GM23338 (cell line): Measurements from ENCODE around the gene OR2B6. TPM values are rescaled to one million over a fixed set of nuclear protein-coding genes. Genes with fewer than 3 reads are reported as not detected.
"Not testable (repeated sequence)": the region's sequence is repeated elsewhere in the genome, so short reads cannot be mapped to it uniquely, and the experiment has no call there.

Source experiments
- ATAC-seq: fragments of 200-7000 bp; cut with Tn5 transposase; 3 replicates; pipeline ENCODE4 v1.9.1; 2020
- DNase-seq: peaks from one replicate; pipeline ENCODE4 v3.0.0-alpha.2; 2015; ENCODE audit warnings: low spot score
- H2AFZ ChIP-seq: fragments of 200-600 bp; sonication (generic); 2 replicates; pipeline ENCODE4 v1.8.0; 2016; ENCODE audit warnings: antibody characterized with exemption, mild to moderate bottlenecking, moderate library complexity
- H3F3A ChIP-seq: fragments of 200-600 bp; sonication (generic); replicated peaks from 2 replicates; pipeline ENCODE4 v1.8.0; 2017; ENCODE audit warnings: antibody characterized with exemption, mixed run types, low read depth
- H3K27ac ChIP-seq: fragments of 200-600 bp; sonication (generic); 2 replicates; pipeline ENCODE4 v1.6.1; 2016; ENCODE audit warnings: low read depth
- H3K27me3 ChIP-seq: fragments of 200-600 bp; sonication (generic); 2 replicates; pipeline ENCODE4 v1.8.0; 2016; ENCODE audit warnings: mild to moderate bottlenecking, mixed run types, moderate library complexity; ENCODE audit not compliant: insufficient read depth
- H3K36me3 ChIP-seq: fragments of 200-600 bp; sonication (generic); 2 replicates; pipeline ENCODE4 v1.8.0; 2016; ENCODE audit warnings: mild to moderate bottlenecking; ENCODE audit not compliant: insufficient read depth
- H3K4me1 ChIP-seq: fragments of 200-600 bp; sonication (generic); 2 replicates; pipeline ENCODE4 v1.8.0; 2016; ENCODE audit warnings: mild to moderate bottlenecking, moderate library complexity; ENCODE audit not compliant: insufficient read depth
- H3K4me2 ChIP-seq: fragments of 200-600 bp; sonication (generic); 2 replicates; pipeline ENCODE4 v1.7.1; 2017; ENCODE audit warnings: mixed run types
- H3K4me3 ChIP-seq: fragments of 200-600 bp; sonication (generic); 2 replicates; pipeline ENCODE4 v1.6.1; 2016; ENCODE audit warnings: mixed run types
- H3K79me2 ChIP-seq: fragments of 200-600 bp; sonication (generic); replicated peaks from 2 replicates; pipeline ENCODE4 v1.8.0; 2017; ENCODE audit warnings: mild to moderate bottlenecking; ENCODE audit not compliant: insufficient read depth
- H3K9me2 ChIP-seq: fragments of 200-600 bp; sonication (generic); 2 replicates; pipeline ENCODE4 v1.8.0; 2017; ENCODE audit not compliant: insufficient read depth
- H4K20me1 ChIP-seq: fragments of 200-600 bp; sonication (generic); replicated peaks from 2 replicates; pipeline ENCODE4 v1.8.0; 2017; ENCODE audit warnings: mild to moderate bottlenecking; ENCODE audit not compliant: insufficient read depth
- H3K27ac Mint-ChIP-seq: 2 replicates; pipeline ENCODE4 v1.8.0; 2020; ENCODE audit warnings: inconsistent platforms, mild to moderate bottlenecking, moderate library complexity, mixed read lengths
- H3K27me3 Mint-ChIP-seq: 3 replicates; pipeline ENCODE4 v1.8.0; 2022; ENCODE audit warnings: low read depth, mild to moderate bottlenecking, moderate library complexity, mixed read lengths, inconsistent platforms; ENCODE audit not compliant: insufficient read depth, poor library complexity
- H3K36me3 Mint-ChIP-seq: 3 replicates; pipeline ENCODE4 v1.8.0; 2021; ENCODE audit warnings: low read depth, mild to moderate bottlenecking, inconsistent platforms, moderate library complexity, mixed read lengths
- H3K4me1 Mint-ChIP-seq: 3 replicates; pipeline ENCODE4 v1.8.0; 2020; ENCODE audit warnings: mild to moderate bottlenecking, inconsistent platforms, mixed read lengths
- H3K4me3 Mint-ChIP-seq: 3 replicates; pipeline ENCODE4 v1.8.0; 2021; ENCODE audit warnings: moderate library complexity, mild to moderate bottlenecking, inconsistent platforms, mixed read lengths
- H3K9me3 Mint-ChIP-seq: 3 replicates; pipeline ENCODE4 v1.8.0; 2020; ENCODE audit warnings: moderate library complexity, mild to moderate bottlenecking, inconsistent platforms, mixed read lengths
- CREB1 ChIP-seq: fragments of 250-450 bp; sonication (Bioruptor Pico); IDR thresholded peaks from 2 replicates; pipeline ENCODE4 v1.5.0; 2020; ENCODE audit warnings: low read depth, mild to moderate bottlenecking, moderate library complexity
- CTCF ChIP-seq, 2 experiments: fragments of 200-600 bp in 1 of 2; sonication (generic) in 1 of 2; conservative IDR thresholded peaks; 2 replicates each; pipeline versions ENCODE4 v1.5.1 to v1.6.1; 2016 to 2017; ENCODE audit warnings: antibody characterized with exemption in 2 of 2, low read depth in 2 of 2, mild to moderate bottlenecking in 2 of 2, moderate library complexity in 1 of 2
- EZH2 ChIP-seq: fragments of 200-600 bp; sonication (generic); IDR thresholded peaks from one replicate; pipeline ENCODE4 v1.8.0; 2017; ENCODE audit warnings: antibody characterized with exemption, mild to moderate bottlenecking, low read depth; ENCODE audit not compliant: unreplicated experiment
- EZH2phosphoT487 ChIP-seq: fragments of 200-600 bp; sonication (generic); IDR thresholded peaks from one replicate; pipeline ENCODE4 v1.8.1; 2018; ENCODE audit warnings: antibody characterized with exemption; ENCODE audit not compliant: unreplicated experiment
- NANOG ChIP-seq: IDR thresholded peaks from 2 replicates; pipeline ENCODE4 v1.6.1; 2016; ENCODE audit warnings: antibody characterized with exemption, borderline replicate concordance
- POLR2AphosphoS5 ChIP-seq: IDR thresholded peaks from 2 replicates; pipeline ENCODE4 v1.6.1; 2016; ENCODE audit warnings: antibody characterized with exemption, low read depth
- REST ChIP-seq: IDR thresholded peaks from one replicate; pipeline ENCODE4 v1.6.1; 2018; ENCODE audit warnings: antibody characterized with exemption; ENCODE audit not compliant: unreplicated experiment
- STAT1 ChIP-seq: IDR thresholded peaks from one replicate; pipeline ENCODE4 v1.6.1; 2016; ENCODE audit warnings: antibody characterized with exemption; ENCODE audit not compliant: unreplicated experiment
- ZNF114 ChIP-seq: fragments of 250-450 bp; sonication (Bioruptor Pico); IDR thresholded peaks from 2 replicates; pipeline ENCODE4 v1.5.0; 2020; ENCODE audit warnings: mild to moderate bottlenecking, moderate library complexity
- ZNF462 ChIP-seq: fragments of 250-450 bp; sonication (Bioruptor Pico); IDR thresholded peaks from 2 replicates; pipeline ENCODE4 v1.5.0; 2020; ENCODE audit warnings: mild to moderate bottlenecking, moderate library complexity
- polyA plus RNA-seq: library from polyadenylated mRNA; unstranded; fragments of >200 nt; fragmentation: Nextera tagmentation; extraction: Ambion mirVana; gene quantifications from 2 replicates; pipeline ENCODE4 v1.2.1, GENCODE V29; 2016
- total RNA-seq: library from RNA; depleted of rRNA; stranded (reverse); fragments of >200 nt; shearing (Covaris generic); gene quantifications from 2 replicates; pipeline ENCODE4 v1.2.3, GENCODE V29; 2014

Gene OR2B6
- total and polyA plus RNA-seq, 2 experiments from 2014 or later, result 0.45 TPM; not detected in 1

GRCh38 chr6:27940766-27941165 is 16.3 kb upstream of the OR2B6 start:
- Histone ChIP-seq H3K4me3 (no peak overlapping the region), H3F3A (no peaks in the 10 kb centered on the region), H3K4me2 (no peak overlapping the region), H2AFZ (no peak overlapping the region), H3K79me2 (no peaks in the 10 kb centered on the region), H3K9me2 (no peaks in the 10 kb centered on the region), H3K27ac (no peak overlapping the region), H3K4me1 (no peaks in the 10 kb centered on the region; the same call in 1 of the 2 replicates), H3K36me3 (no peaks in the 10 kb centered on the region), H3K27me3 (no peaks in the 10 kb centered on the region), H4K20me1 (no peaks in the 10 kb centered on the region)
- DNase-seq (no peak), ATAC-seq (no peak)
- Mint-ChIP-seq H3K27me3 (peaks cover 2% of the 10 kb centered on the region), H3K4me3 (no peak overlapping the region), H3K36me3 (no peaks in the 10 kb centered on the region), H3K9me3 (no peaks in the 10 kb centered on the region), H3K4me1 (peaks cover 6% of the 10 kb centered on the region; the same call in 2 of the 3 replicates), H3K27ac (no peak overlapping the region)
- TF ChIP-seq REST (no peak), ZNF462 (CRISPR knock-in tag) (no peak), POLR2AphosphoS5 (no peak), CREB1 (CRISPR knock-in tag) (no peak), STAT1 (no peak), NANOG (no peak), ZNF114 (CRISPR knock-in tag) (no peak), EZH2phosphoT487 (no peak), CTCF (conservative IDR thresholded peaks at IDR 0.05; ENCODE audit: low read depth in 2 of 2) (no peak), EZH2 (no peak)

DNA sequence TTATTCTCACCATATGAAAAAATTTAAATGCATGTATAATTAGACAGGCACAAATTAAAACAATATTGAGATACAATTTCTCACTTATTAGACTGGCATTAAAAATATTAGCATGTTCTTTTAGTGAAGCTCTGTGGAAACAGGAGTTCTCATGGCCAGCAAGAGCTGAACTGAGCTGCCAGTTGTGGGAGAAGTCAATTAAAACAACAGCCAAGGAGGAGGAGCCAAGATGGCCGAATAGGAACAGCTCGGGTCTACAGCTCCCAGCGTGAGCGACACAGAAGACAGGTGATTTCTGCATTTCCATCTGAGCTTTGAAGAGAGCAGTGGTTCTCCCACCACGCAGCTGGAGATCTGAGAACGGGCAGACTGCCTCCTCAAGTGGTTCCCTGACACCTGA is 14.0 kb upstream of the OR2B6 start:
- H3K9me2 ChIP-seq, H3K4me1 ChIP-seq, H3K4me1 Mint-ChIP-seq, H3K27ac Mint-ChIP-seq, H3K27me3 ChIP-seq, H3K36me3 ChIP-seq, H4K20me1 ChIP-seq, H3K79me2 ChIP-seq, H3K27me3 Mint-ChIP-seq, H3F3A ChIP-seq, H3K27ac ChIP-seq, H3K9me3 Mint-ChIP-seq, H3K36me3 Mint-ChIP-seq: not testable (repeated sequence)
- H2AFZ ChIP-seq, result peak overlapping the region; percentile 34
- DNase-seq (peak; percentile 31), ATAC-seq (0 out of 3 replicates have a peak, but pooled peaks have one; percentile 28)
- 0 out of 2 replicates have a peak overlapping the region, but pooled peaks have one; percentile 27 for H3K4me2 ChIP-seq
- peak overlapping the region; percentile 47; the same call in 2 of the 3 replicates for H3K4me3 Mint-ChIP-seq
- peak overlapping the region; percentile 3; the same call in 1 of the 2 replicates for H3K4me3 ChIP-seq
